SK-N-SH (cell line): Measurements from ENCODE around the gene TMEM256. TPM values are rescaled to one million over a fixed set of nuclear protein-coding genes. Genes with fewer than 3 reads are reported as not detected.

Experiments
- CTCF ChIA-PET: fragments of 300-600, 350-600 bp; formaldehyde crosslinking; extraction: SDS; loops from one replicate; lab custom pipeline; 2021; lab: Yijun Ruan, JAX
- POLR2A ChIA-PET: fragments of 350-600 bp; sonication (Branson Sonifier 250); formaldehyde crosslinking; extraction: SDS; loops from one replicate; lab custom pipeline; 2020; ENCODE audit warnings: antibody characterized with exemption, inconsistent platforms; lab: Yijun Ruan, JAX
- DNase-seq: peaks from one replicate; pipeline ENCODE4 v3.0.0; 2012
- H2AFZ ChIP-seq: fragments of 200-600 bp; sonication (generic); 2 replicates; pipeline ENCODE4 v1.8.1; 2016; ENCODE audit warnings: antibody characterized with exemption, mild to moderate bottlenecking, low read depth
- H3F3A ChIP-seq: fragments of 200-600 bp; sonication (generic); replicated peaks from 2 replicates; pipeline ENCODE3; 2016; ENCODE audit warnings: antibody characterized with exemption, mild to moderate bottlenecking; ENCODE audit not compliant: insufficient read depth
- H3K27ac ChIP-seq, 2 experiments: fragments of 200-500 bp in 1 of 2; fragments of 200-600 bp in 1 of 2; sonication (Bioruptor generic) in 1 of 2; sonication (generic), shearing (Covaris generic) in 1 of 2; 2 replicates each; pipeline versions ENCODE4 v1.5.1 to v1.6.1; 2014 to 2016; ENCODE audit warnings: low read depth in 2 of 2, inconsistent platforms in 1 of 2, low read length in 1 of 2, mild to moderate bottlenecking in 1 of 2, mixed read lengths in 1 of 2
- H3K27me3 ChIP-seq: fragments of 200-600 bp; sonication (generic), shearing (Covaris generic); 2 replicates; pipeline ENCODE4 v1.6.1; 2016; ENCODE audit warnings: mixed run types; ENCODE audit not compliant: insufficient read depth
- H3K36me3 ChIP-seq, 2 experiments: fragments of 200-500 bp in 1 of 2; fragments of 200-600 bp in 1 of 2; sonication (Bioruptor generic) in 1 of 2; sonication (generic) in 1 of 2; replicated peaks in 1 of 2; 2 replicates each; pipeline versions ENCODE3 to v1.5.1; 2014 to 2016; ENCODE audit warnings: low read length in 1 of 2, mild to moderate bottlenecking in 1 of 2; ENCODE audit not compliant: insufficient read depth in 2 of 2, control insufficient read depth in 1 of 2
- H3K4me1 ChIP-seq, 2 experiments: fragments of 200-500 bp in 1 of 2; fragments of 200-600 bp in 1 of 2; sonication (Bioruptor generic) in 1 of 2; sonication (generic), shearing (Covaris generic) in 1 of 2; 2 replicates each; pipeline versions ENCODE4 v1.5.1 to v1.6.1; 2014 to 2016; ENCODE audit warnings: low read depth in 1 of 2, low read length in 1 of 2, mixed run types in 1 of 2; ENCODE audit not compliant: insufficient read depth in 2 of 2, control insufficient read depth in 1 of 2
- H3K4me2 ChIP-seq: fragments of 200-600 bp; sonication (generic), shearing (Covaris generic); 2 replicates; pipeline ENCODE4 v1.6.1; 2017; ENCODE audit warnings: mixed run types
- H3K4me3 ChIP-seq, 2 experiments: fragments of 200-500 bp in 1 of 2; fragments of 200-600 bp in 1 of 2; sonication (Bioruptor generic) in 1 of 2; sonication (generic), shearing (Covaris generic) in 1 of 2; 2 replicates each; pipeline versions ENCODE4 v1.5.1 to v1.8.1; 2014 to 2016; ENCODE audit warnings: low read depth in 2 of 2, inconsistent platforms in 1 of 2, low read length in 1 of 2, mild to moderate bottlenecking in 1 of 2, mixed read lengths in 1 of 2, moderate library complexity in 1 of 2
- H3K79me2 ChIP-seq: fragments of 200-600 bp; sonication (generic); 2 replicates; pipeline ENCODE4 v1.8.1; 2017; ENCODE audit warnings: mild to moderate bottlenecking; ENCODE audit not compliant: insufficient read depth
- H3K9ac ChIP-seq: fragments of 200-600 bp; sonication (generic); 2 replicates; pipeline ENCODE4 v1.6.1; 2017; ENCODE audit warnings: mixed run types
- H3K9me2 ChIP-seq: fragments of 200-600 bp; sonication (generic); 2 replicates; pipeline ENCODE4 v1.6.1; 2017; ENCODE audit warnings: mixed run types
- H3K9me3 ChIP-seq: fragments of 200-600 bp; sonication (generic); 2 replicates; pipeline ENCODE4 v1.6.1; 2017; ENCODE audit warnings: mixed run types, mild to moderate bottlenecking, moderate library complexity
- H4K20me1 ChIP-seq: fragments of 200-600 bp; sonication (generic); 2 replicates; pipeline ENCODE4 v1.6.1; 2017; ENCODE audit warnings: mild to moderate bottlenecking, mixed run types; ENCODE audit not compliant: insufficient read depth
- CHD2 ChIP-seq: fragments of 150-350 bp; IDR thresholded peaks from 2 replicates; pipeline ENCODE4 v1.6.1; 2018; ENCODE audit warnings: low read length; ENCODE audit not compliant: partially characterized antibody
- EP300 ChIP-seq, 2 experiments: IDR thresholded peaks; 2 replicates each; pipeline versions ENCODE4 v1.4.0 to v1.6.1; 2012; ENCODE audit warnings: borderline replicate concordance in 1 of 2, low read depth in 1 of 2, low read length in 1 of 2
- FOSL2 ChIP-seq: IDR thresholded peaks from 2 replicates; pipeline ENCODE4 v1.4.0; 2012; ENCODE audit warnings: low read depth, mild to moderate bottlenecking, moderate library complexity, borderline replicate concordance
- FOXJ3 ChIP-seq: sonication (generic); formaldehyde crosslinking; IDR thresholded peaks from 2 replicates; pipeline ENCODE4 v1.5.1; 2020; ENCODE audit warnings: mild to moderate bottlenecking, missing genetic modification reagents
- FOXM1 ChIP-seq: IDR thresholded peaks from 2 replicates; pipeline ENCODE4 v1.4.0; 2012; ENCODE audit warnings: low read depth, mild to moderate bottlenecking
- GATA2 ChIP-seq: sonication (generic); formaldehyde crosslinking; IDR thresholded peaks from 2 replicates; pipeline ENCODE4 v1.5.0; 2020; ENCODE audit warnings: mild to moderate bottlenecking, missing genetic modification reagents
- MEF2A ChIP-seq: IDR thresholded peaks from 2 replicates; pipeline ENCODE4 v1.4.0; 2012; ENCODE audit warnings: low read depth, borderline replicate concordance
- MXI1 ChIP-seq: IDR thresholded peaks from 2 replicates; pipeline ENCODE4 v1.6.1; 2012; ENCODE audit warnings: mild to moderate bottlenecking, low read depth, low read length, improper control_type of control experiment
- NRF1 ChIP-seq: IDR thresholded peaks from 2 replicates; pipeline ENCODE4 v1.6.1; 2012; ENCODE audit warnings: low read depth, mild to moderate bottlenecking, low read length
- PBX3 ChIP-seq: IDR thresholded peaks from 2 replicates; pipeline ENCODE4; 2012
- RAD21 ChIP-seq: IDR thresholded peaks from 2 replicates; pipeline ENCODE4 v1.6.1; 2012; ENCODE audit warnings: mild to moderate bottlenecking, low read length
- RCOR1 ChIP-seq: fragments of 150-350 bp; IDR thresholded peaks from 2 replicates; pipeline ENCODE4 v1.6.1; 2017; ENCODE audit warnings: antibody characterized with exemption, low read length
- RFX5 ChIP-seq: IDR thresholded peaks from 2 replicates; pipeline ENCODE4 v1.6.1; 2012; ENCODE audit warnings: mild to moderate bottlenecking, improper control_type of control experiment, low read length
- SIN3A ChIP-seq: IDR thresholded peaks from 2 replicates; pipeline ENCODE4 v1.6.1; 2012; ENCODE audit warnings: low read depth, mild to moderate bottlenecking, low read length, moderate library complexity, borderline replicate concordance
- TCF12 ChIP-seq: IDR thresholded peaks from 2 replicates; pipeline ENCODE4 v1.4.0; 2012
- TEAD4 ChIP-seq: IDR thresholded peaks from 2 replicates; pipeline ENCODE4 v1.4.0; 2012; ENCODE audit warnings: mild to moderate bottlenecking, borderline replicate concordance; ENCODE audit not compliant: insufficient read depth
- USF2 ChIP-seq: fragments of 150-350 bp; IDR thresholded peaks from 2 replicates; pipeline ENCODE4 v1.6.1; 2017; ENCODE audit warnings: antibody characterized with exemption, low read length, low read depth, borderline replicate concordance
- WGBS: methylation state at CpG from one replicate; pipeline ENCODE4 v1.1.6; 2017; ENCODE audit warnings: low lambda C conversion rate; 5-methylcytosine and 5-hydroxymethylcytosine counted together
- polyA plus RNA-seq, 3 experiments: library from polyadenylated mRNA; depleted of rRNA; stranded (reverse); fragments of >200 nt; gene quantifications; 2 replicates each; pipeline ENCODE4 v1.2.3, GENCODE V29; 2012
- TF ChIP-seq, protein P1 (sequence below): IDR thresholded peaks from 2 replicates; pipeline ENCODE4 v1.4.0; 2012; ENCODE audit warnings: low read depth, borderline replicate concordance

TMEM256 gene
- polyA plus RNA-seq, 1 of the 3 experiments (the other 2 are of a cell fraction) = 213 TPM

GRCh38 chr17:7367918-7368598, 35.8 kb downstream of the TMEM256 start:
- CTCF ChIA-PET = interaction anchor here (0.6 to 3.5 kb wide), 3 partner anchors 13 to 192 kb away, joined by 3 to 40 read pairs (median 3); partner anchors contain the start of gene TMEM95
- Histone ChIP-seq H3K9me2 (no peaks in the 10 kb centered on the region), H3K4me1 (no peaks in the 10 kb centered on the region; a peak in 1 of 4 replicates), H3K4me2 (no peak overlapping the region), H4K20me1 (no peaks in the 10 kb centered on the region), H3K27me3 (no peaks in the 10 kb centered on the region), H3K27ac (no peak overlapping the region), H3F3A (no peaks in the 10 kb centered on the region), H3K9me3 (no peaks in the 10 kb centered on the region), H3K36me3 (no peaks in the 10 kb centered on the region), H3K9ac (no peak overlapping the region), H3K4me3 (no peak overlapping the region), H2AFZ (no peak overlapping the region), H3K79me2 (no peaks in the 10 kb centered on the region)
- WGBS = 75% methylated on average over 13 of the region's 13 CpGs
- no peak for DNase-seq
- TF ChIP-seq RAD21 (no peak), TCF12 (no peak), RCOR1 (no peak), USF2 (no peak), MXI1 (no peak), MEF2A (no peak), FOSL2 (no peak), GATA2 (CRISPR knock-in tag) (no peak), FOXM1 (no peak), NRF1 (no peak), EP300 (IDR thresholded peaks at IDR 0.05; ENCODE audit: borderline replicate concordance in 1 of 2, low read depth in 1 of 2, low read length in 1 of 2) (no peak), TEAD4 (no peak), CHD2 (no peak), FOXJ3 (CRISPR knock-in tag) (no peak), RFX5 (no peak), SIN3A (no peak), PBX3 (no peak)
- TF ChIP-seq, protein P1, sequence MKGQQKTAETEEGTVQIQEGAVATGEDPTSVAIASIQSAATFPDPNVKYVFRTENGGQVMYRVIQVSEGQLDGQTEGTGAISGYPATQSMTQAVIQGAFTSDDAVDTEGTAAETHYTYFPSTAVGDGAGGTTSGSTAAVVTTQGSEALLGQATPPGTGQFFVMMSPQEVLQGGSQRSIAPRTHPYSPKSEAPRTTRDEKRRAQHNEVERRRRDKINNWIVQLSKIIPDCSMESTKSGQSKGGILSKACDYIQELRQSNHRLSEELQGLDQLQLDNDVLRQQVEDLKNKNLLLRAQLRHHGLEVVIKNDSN = no peak
- POLR2A ChIA-PET = interaction anchor here (0.6 kb wide), 1 partner anchor 19 kb away, joined by 3 read pairs; no protein-coding TSS in a partner anchor
